ENCODE data around the gene EIF3L.

- TF ChIP-seq CTCF (conservative IDR thresholded peaks at IDR 0.05; ENCODE audit: low read depth, low read length) (no peak), EZH2phosphoT487 (IDR thresholded peaks at IDR 0.05; ENCODE audit: borderline replicate concordance, low read length) (no peak)
These were observed 75.3 kb downstream of the EIF3L start for GRCh38 chr22:37924386-37925065.

Data from PC-3 (cell line).